SK-N-MC (cell line): ENCODE results near the gene MZF1.

Experiments
- EZH2 ChIP-seq: fragments of 200-600 bp; sonication (generic); IDR thresholded peaks from one replicate; pipeline ENCODE4 v1.6.1; 2017; ENCODE audit warnings: antibody characterized with exemption
- POLR2AphosphoS5 ChIP-seq: IDR thresholded peaks from 2 replicates; pipeline ENCODE4 v1.6.1; 2012; ENCODE audit warnings: mild to moderate bottlenecking, low read depth, low read length, borderline replicate concordance

- TF ChIP-seq EZH2, result no peak
- no peak for TF ChIP-seq POLR2AphosphoS5
Measured at GRCh38 chr19:58566989-58567388, 6.1 kb downstream of the MZF1 start.
